Activated CD8-positive, alpha-beta memory T cell treated with anti-CD3 and anti-CD28 coated beads, Interleukin-2, amount 50 U/mL, for 24 hours (primary cell): ENCODE measurements around the gene DCAF12L1.

Experiments
- DNase-seq: peaks from one replicate; pipeline ENCODE4 v3.0.0-alpha.2; 2020; ENCODE audit errors: extremely low read depth

DCAF12L1 gene

GRCh38 chrX:126552313-126553022 is at the start of gene DCAF12L1:
Gene DCAF12L1, minus strand, starts transcription at chrX:126552814. Its CDS starts 206 bp downstream, at chrX:126552608.
- DNase-seq: no peak

- no peak for DNase-seq
Observed at GRCh38 chrX:126580877-126581276, 28.3 kb upstream of the DCAF12L1 start.

- no peak for DNase-seq
Observed at GRCh38 chrX:126575911-126576310, 23.3 kb upstream of the DCAF12L1 start.

GRCh38 chrX:126557151-126557550 is 4.5 kb upstream of the DCAF12L1 start:
- DNase-seq: no peak

GRCh38 chrX:126551725-126552312 is 795 bp downstream of the DCAF12L1 start:
- DNase-seq: no peak

- no peak for DNase-seq
Observed at GRCh38 chrX:126551306-126551705, 1.3 kb downstream of the DCAF12L1 start.

- no peak for DNase-seq
Observed at GRCh38 chrX:126550816-126551215, 1.8 kb downstream of the DCAF12L1 start.

DNA sequence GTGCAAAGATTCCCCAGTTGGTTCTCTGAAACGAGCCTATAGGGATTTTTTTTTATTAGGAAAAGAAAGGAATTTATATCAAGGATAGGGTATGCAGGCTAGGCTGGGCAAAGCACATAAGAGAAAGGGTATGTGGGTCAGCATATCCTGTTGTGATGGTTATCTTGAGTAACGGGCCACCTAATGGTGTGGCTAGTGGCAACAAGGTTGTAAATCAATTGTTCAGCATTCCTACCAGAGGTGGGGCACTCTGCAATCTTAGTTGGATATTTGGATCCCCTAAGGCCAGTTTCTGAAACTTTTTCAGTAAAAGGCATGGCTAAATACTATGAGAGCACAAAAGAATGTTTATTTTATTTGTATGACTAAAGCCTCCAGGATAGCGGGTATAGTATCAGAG is 42.7 kb downstream of the DCAF12L1 start:
- DNase-seq: no peak
